Upper lobe of left lung (tissue), 4 donors: ENCODE data around the gene UFC1.

Experiments used
- POLR2A ChIP-seq, 4 donors: fragments of 450-650 bp; IDR thresholded peaks; one replicate each; pipeline ENCODE4 v1.5.1; 2016 to 2017; ENCODE audit warnings: antibody characterized with exemption in 4 of 4, mild to moderate bottlenecking in 2 of 4
- POLR2AphosphoS5 ChIP-seq, 2 donors: sonication (generic); formaldehyde crosslinking; IDR thresholded peaks; one replicate each; pipeline ENCODE4 v1.5.1; 2017; ENCODE audit warnings: antibody characterized with exemption in 2 of 2

DNA sequence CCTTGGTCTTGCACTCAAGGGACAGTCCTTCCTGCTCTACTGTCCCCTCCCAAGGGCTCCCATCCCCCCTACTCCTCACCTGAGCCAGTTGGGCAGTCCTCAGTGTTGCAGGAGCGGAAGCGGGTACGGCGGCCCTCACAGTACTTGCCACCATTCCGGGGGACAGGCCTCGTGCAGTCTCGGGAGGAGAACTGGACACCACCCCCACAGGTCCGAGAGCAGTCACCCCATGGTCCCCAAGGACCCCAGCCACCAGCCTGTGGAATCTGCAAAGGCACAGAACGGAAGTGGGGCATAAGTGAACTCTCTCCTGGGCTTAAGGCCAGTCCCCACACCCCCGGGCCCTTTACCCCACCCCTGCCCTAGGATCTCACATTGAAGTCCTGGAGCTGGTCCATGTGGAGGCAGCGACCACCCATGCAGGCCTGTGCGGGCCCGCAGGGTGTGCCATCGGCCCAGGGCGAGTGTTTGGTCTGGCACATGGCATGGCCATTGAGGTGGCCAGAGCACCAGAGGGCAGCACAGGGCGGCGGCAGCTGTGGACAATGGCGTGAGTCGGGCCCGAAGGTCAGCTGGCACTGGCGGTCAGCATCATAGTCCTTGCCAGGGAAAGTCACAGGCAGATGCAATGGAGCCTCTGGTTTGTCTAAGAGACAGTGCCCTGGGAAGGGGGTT is 39.9 kb downstream of the UFC1 start:
- TF ChIP-seq POLR2A (IDR thresholded peaks at IDR 0.05), result no peak
- TF ChIP-seq POLR2AphosphoS5 (IDR thresholded peaks at IDR 0.05), result no peak
